ENCODE measurements around the gene NUP160. TPM values are rescaled to one million over a fixed set of nuclear protein-coding genes. Genes with fewer than 3 reads are reported as not detected.
"Not testable (repeated sequence)": the region's sequence is repeated elsewhere in the genome, so short reads cannot be mapped to it uniquely, and the experiment has no call there.

Gene NUP160
- total RNA-seq, 1 experiment from 2014 or later, result 47.1 TPM

DNA sequence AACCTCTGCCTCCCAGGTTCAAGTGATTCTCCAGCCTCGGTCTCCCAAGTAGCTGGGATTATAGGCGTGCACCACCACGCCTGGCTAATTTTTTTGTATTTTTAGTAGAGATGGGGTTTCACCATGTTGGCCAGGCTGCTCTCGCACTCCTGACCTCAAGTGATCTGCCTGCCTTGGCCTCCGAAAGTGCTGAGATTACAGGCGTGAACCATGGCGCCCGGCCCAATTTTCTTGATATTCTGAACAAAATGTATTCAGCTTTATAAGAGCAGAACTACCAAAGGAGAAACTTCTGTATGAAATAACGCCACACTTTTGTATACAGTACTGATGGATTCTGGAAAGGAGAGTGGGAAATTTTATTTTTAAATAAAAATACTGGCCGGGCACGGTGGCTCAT is 88.9 kb downstream of the NUP160 start:
- H3K9me3 ChIP-seq (replicated peaks); H3K27me3 ChIP-seq (replicated peaks); DNase-seq (ENCODE audit: low read depth in 1 of 2, low spot score in 2 of 2); H3K4me3 ChIP-seq; H3K4me1 ChIP-seq (replicated peaks); H3K27ac ChIP-seq: not testable (repeated sequence)
- H3K36me3 ChIP-seq, result peaks cover 92% of the 10 kb centered on the region

DNA sequence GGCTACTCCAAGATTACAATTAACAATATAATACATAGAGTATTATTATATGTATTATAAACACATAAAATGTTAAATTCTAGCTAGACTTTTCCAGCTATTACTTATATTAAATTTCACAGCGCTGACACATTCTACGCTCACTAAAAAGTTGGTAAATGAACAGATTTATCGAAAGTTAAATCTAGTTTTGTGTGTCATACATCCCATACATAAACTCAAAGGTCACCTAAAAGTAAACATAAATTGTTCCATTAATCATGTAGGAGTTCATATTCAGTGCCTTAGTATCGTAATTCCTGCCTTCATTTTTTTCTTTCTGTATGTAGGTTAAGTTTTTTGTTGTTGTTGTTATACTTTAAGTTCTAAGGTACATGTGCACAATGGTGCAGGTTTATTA is 91.9 kb downstream of the NUP160 start:
- Histone ChIP-seq H3K9me3 (replicated peaks) (no peaks in the 10 kb centered on the region), H3K4me1 (replicated peaks) (no peaks in the 10 kb centered on the region), H3K36me3 (peaks cover 90% of the 10 kb centered on the region), H3K27ac (no peak overlapping the region), H3K27me3 (replicated peaks) (no peaks in the 10 kb centered on the region), H3K4me3 (no peak overlapping the region)
- DNase-seq (ENCODE audit: low read depth in 1 of 2, low spot score in 2 of 2), result no peak

DNA sequence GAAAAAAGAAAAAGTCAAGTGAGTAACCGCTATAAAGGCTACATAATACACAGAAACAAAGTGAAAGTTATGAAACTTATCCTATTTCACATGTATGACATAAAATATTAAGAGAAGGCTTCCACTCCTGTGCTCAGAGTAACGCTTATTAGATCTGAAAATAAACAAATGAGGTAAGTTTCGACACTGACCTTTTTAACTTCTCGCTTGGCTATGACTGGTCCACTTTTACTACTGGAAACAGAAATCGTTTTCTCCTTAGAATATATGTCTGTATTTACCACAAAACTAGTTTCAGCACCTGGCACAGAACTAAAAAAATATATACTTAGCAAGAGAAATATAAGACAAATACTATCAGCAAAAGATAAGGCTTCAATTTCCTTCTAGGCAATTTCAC is 97.4 kb downstream of the NUP160 start:
- H3K27me3 ChIP-seq (replicated peaks), result no peaks in the 10 kb centered on the region
- H3K9me3 ChIP-seq (replicated peaks), result no peaks in the 10 kb centered on the region
- H3K36me3 ChIP-seq, result peaks cover 87% of the 10 kb centered on the region
- H3K4me1 ChIP-seq (replicated peaks), result no peaks in the 10 kb centered on the region
- H3K4me3 ChIP-seq, result no peak overlapping the region
- H3K27ac ChIP-seq, result no peak overlapping the region
- no peak for DNase-seq (ENCODE audit: low read depth in 1 of 2, low spot score in 2 of 2)

DNA sequence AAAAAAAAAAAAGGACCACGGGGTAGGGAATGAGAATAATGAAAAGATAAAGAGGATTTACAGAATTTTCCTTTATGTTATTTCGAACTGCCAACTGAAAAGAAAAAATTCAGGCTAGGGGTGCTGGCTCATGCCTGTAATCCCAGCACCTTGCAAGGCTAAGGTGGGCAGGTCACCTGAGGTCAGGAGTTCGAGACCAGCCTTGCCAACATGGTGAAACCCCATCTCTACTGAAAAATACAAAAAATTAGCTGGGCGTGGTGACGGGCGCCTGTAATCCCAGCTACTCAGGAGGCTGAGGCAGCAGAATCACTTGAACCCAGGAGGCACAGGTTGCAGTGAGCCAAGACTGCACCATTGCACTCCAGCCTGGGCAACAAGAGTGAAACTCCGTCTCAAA is 105.7 kb downstream of the NUP160 start:
- not testable (repeated sequence) for H3K4me1 ChIP-seq (replicated peaks); H3K4me3 ChIP-seq; DNase-seq (ENCODE audit: low read depth in 1 of 2, low spot score in 2 of 2); H3K27ac ChIP-seq; H3K27me3 ChIP-seq (replicated peaks); H3K9me3 ChIP-seq (replicated peaks)
- H3K36me3 ChIP-seq, result peaks cover 96% of the 10 kb centered on the region

DNA sequence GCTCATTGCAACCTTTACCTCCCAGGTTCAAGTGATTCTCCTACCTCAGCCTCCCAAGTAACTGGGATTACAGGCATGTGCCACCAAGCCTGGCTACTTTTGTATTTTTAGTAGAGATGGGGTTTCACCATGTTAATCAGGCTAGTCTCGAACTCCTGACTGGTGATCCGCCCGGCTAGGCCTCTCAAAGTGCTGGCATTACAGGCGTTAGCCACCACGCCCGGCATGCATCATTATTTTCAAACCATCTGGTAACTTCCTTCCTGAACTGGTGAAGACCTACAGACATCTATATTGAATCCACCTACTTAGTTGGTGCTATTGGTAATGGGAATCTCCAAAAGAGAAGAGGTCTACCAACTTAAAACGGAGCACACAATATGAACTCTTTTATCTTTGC is 110.3 kb downstream of the NUP160 start:
- not testable (repeated sequence) for H3K9me3 ChIP-seq (replicated peaks); H3K4me1 ChIP-seq (replicated peaks); H3K27me3 ChIP-seq (replicated peaks); H3K27ac ChIP-seq; DNase-seq (ENCODE audit: low read depth in 1 of 2, low spot score in 2 of 2); H3K4me3 ChIP-seq
- peaks cover 96% of the 10 kb centered on the region for H3K36me3 ChIP-seq

DNA sequence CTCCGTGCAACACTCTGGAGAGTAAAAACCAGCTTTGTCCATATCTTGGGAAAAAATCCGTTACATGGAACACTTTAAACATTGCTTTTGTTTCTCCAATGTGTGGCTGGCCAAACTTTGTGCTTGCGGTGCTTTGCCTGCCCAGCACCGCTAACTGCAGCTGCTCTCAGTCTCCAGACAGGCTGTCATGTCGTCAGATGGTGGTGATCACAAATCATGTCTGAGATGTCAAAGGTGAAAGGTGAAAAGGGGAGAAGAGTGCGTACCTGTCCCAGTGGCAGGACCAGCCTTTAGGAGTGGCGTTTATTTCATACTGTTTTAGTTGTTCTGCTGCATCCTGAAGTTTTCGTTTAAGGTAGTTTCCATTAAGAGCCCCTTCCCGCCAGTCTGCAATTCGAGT is 115.9 kb downstream of the NUP160 start:
- Histone ChIP-seq H3K27ac (no peak overlapping the region), H3K9me3 (replicated peaks) (no peaks in the 10 kb centered on the region), H3K4me1 (replicated peaks) (no peaks in the 10 kb centered on the region), H3K4me3 (no peak overlapping the region), H3K36me3 (peaks cover 100% of the 10 kb centered on the region), H3K27me3 (replicated peaks) (no peaks in the 10 kb centered on the region)
- no peak for DNase-seq (ENCODE audit: low read depth in 1 of 2, low spot score in 2 of 2)

DNA sequence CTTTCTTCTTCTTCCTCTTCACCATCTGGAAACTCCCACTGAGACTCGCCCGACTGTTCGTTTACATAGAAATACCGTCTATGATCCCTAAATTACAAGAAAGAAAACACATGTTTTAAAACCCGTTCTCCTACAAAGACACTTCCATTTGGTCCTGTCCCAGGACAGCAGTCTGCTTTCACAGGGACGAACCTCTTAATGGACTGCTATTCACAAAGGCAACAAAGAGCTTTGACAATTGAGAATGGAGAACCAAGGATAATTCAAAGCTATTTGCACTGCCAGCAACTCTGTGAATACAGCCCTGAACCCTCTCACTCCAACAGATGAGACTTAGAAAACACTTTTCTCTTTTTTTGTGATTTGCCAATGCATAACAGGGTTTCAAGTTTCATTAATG is 116.7 kb downstream of the NUP160 start:
- H3K4me3 ChIP-seq, result no peak overlapping the region
- no peak overlapping the region for H3K27ac ChIP-seq
- H3K27me3 ChIP-seq (replicated peaks), result no peaks in the 10 kb centered on the region
- H3K36me3 ChIP-seq, result peaks cover 100% of the 10 kb centered on the region
- no peaks in the 10 kb centered on the region for H3K4me1 ChIP-seq (replicated peaks)
- no peak for DNase-seq (ENCODE audit: low read depth in 1 of 2, low spot score in 2 of 2)
- no peaks in the 10 kb centered on the region for H3K9me3 ChIP-seq (replicated peaks)

Other genes starting within 250 kb of the NUP160 start
- gene MTCH2, start 205.8 kb downstream of the NUP160 start, total RNA-seq (2014; rRNA removed; shearing (Covaris generic)), result 108 and 130 TPM in 2 replicates
- gene AGBL2, start 133.0 kb downstream of the NUP160 start, total RNA-seq (2014; rRNA removed; shearing (Covaris generic)), result 0.45 TPM in 1 of 2 replicates, not detected in the other
- 33.0 and 41.7 TPM in 2 replicates for gene FNBP4, start 81.0 kb downstream of the NUP160 start, total RNA-seq (2014; rRNA removed; shearing (Covaris generic))
- 10.2 and 19.8 TPM in 2 replicates for gene PTPRJ, start 132.2 kb upstream of the NUP160 start, total RNA-seq (2014; rRNA removed; shearing (Covaris generic))